Spleen (tissue), 11 donors: ENCODE results near the gene PNPLA2. TPM values are rescaled to one million over a fixed set of nuclear protein-coding genes. Genes with fewer than 3 reads are reported as not detected.
A peak's percentile ranks its signal among the peaks of the same experiment; 100 is the strongest.

Source experiments
- DNase-seq: peaks from one replicate; pipeline ENCODE4 v3.0.0-alpha.2; 2020
- H3K27ac ChIP-seq, 8 donors: fragments of 200-600 bp; sonication (generic) in 7 of 8; 1 replicate in 4 of 8; 2 replicates in 4 of 8; pipeline versions ENCODE4 v1.5.0 to v1.8.0; 2016 to 2021; ENCODE audit warnings: inconsistent platforms in 4 of 8, mild to moderate bottlenecking in 4 of 8, moderate library complexity in 1 of 8
- H3K27me3 ChIP-seq, 7 donors: fragments of 200-600 bp; sonication (generic) in 6 of 7; replicated peaks in 1 of 7; 1 replicate in 4 of 7; 2 replicates in 3 of 7; pipeline versions ENCODE4 v1.5.0 to v1.8.0; 2016 to 2021; ENCODE audit warnings: inconsistent platforms in 3 of 7, mild to moderate bottlenecking in 1 of 7
- H3K36me3 ChIP-seq, 6 donors: fragments of 200-600 bp; sonication (generic) in 5 of 6; 1 replicate in 4 of 6; 2 replicates in 2 of 6; pipeline versions ENCODE4 v1.5.0 to v1.8.0; 2016 to 2021; ENCODE audit warnings: inconsistent platforms in 2 of 6
- H3K4me1 ChIP-seq, 6 donors: fragments of 200-600 bp; sonication (generic) in 5 of 6; 1 replicate in 3 of 6; 2 replicates in 3 of 6; pipeline versions ENCODE4 v1.5.0 to v1.8.0; 2016 to 2021; ENCODE audit warnings: inconsistent platforms in 3 of 6
- H3K4me3 ChIP-seq, 8 donors: fragments of 200-600 bp; sonication (generic) in 7 of 8; 1 replicate in 4 of 8; 2 replicates in 4 of 8; pipeline versions ENCODE4 v1.5.0 to v1.8.0; 2016 to 2021; ENCODE audit warnings: inconsistent platforms in 4 of 8, mild to moderate bottlenecking in 4 of 8, moderate library complexity in 2 of 8
- H3K9me3 ChIP-seq, 8 donors: fragments of 200-600 bp; sonication (generic) in 7 of 8; 1 replicate in 4 of 8; 2 replicates in 4 of 8; pipeline versions ENCODE4 v1.5.0 to v1.8.0; 2016 to 2021; ENCODE audit warnings: inconsistent platforms in 4 of 8
- POLR2A ChIP-seq, 3 donors: fragments of 450-650 bp; IDR thresholded peaks; one replicate each; pipeline ENCODE4 v1.5.1; 2017; ENCODE audit warnings: antibody characterized with exemption in 3 of 3, mild to moderate bottlenecking in 1 of 3
- POLR2AphosphoS5 ChIP-seq, 3 donors: sonication (generic); formaldehyde crosslinking; IDR thresholded peaks; one replicate each; pipeline ENCODE4 v1.5.1; 2017; ENCODE audit warnings: antibody characterized with exemption in 3 of 3
- WGBS, 5 donors: extraction: QIAGEN DNeasy Blood & Tissue Kit in 3 of 5; methylation state at CpG; one replicate each; pipeline versions ENCODE4 v1.1.5 to v1.1.7; 2013 to 2018; 5-methylcytosine and 5-hydroxymethylcytosine counted together
- intact Hi-C: fragments of 100-400 bp; cut with DNase I; formaldehyde crosslinking; loops from one replicate; pipeline ENCODE4 v1.15.0; 2023; ENCODE audit warnings: low total_unique reads
- polyA plus RNA-seq, 3 donors: library from polyadenylated mRNA; stranded (reverse); fragments of 200-250 nt; gene quantifications; one replicate each; pipeline ENCODE4 v1.2.1, GENCODE V29; 2013
- total RNA-seq, 7 donors: library from RNA; depleted of rRNA in 3 of 7; stranded (reverse); fragments of >200 nt in 3 of 7; fragmentation: NEBNext Ultra II Directional in 4 of 7; extraction: Animal tissue kit (Norgen Biotek cat#: 25700) in 4 of 7; gene quantifications; one replicate each; pipeline versions ENCODE4 v1.1.0 to v1.2.1, GENCODE V29; 2016 to 2021
- TF ChIP-seq, protein P1 (sequence below), 11 experiments: fragments of 200-600 bp in 7 of 11; fragments of 450-650 bp in 4 of 11; sonication (generic) in 4 of 11; IDR thresholded peaks in 8 of 11; conservative IDR thresholded peaks in 3 of 11; 1 replicate in 7 of 11; 2 replicates in 4 of 11; pipeline versions ENCODE4 v1.4.0 to v1.8.0; 2016 to 2021; ENCODE audit warnings: antibody characterized with exemption in 11 of 11, inconsistent platforms in 4 of 11, mild to moderate bottlenecking in 1 of 11
- donor health status: healthy with polysubstance abuse.
- donor health status: DM: no; HTN: no; CAD: no; lungs with moderate emphysema.
- donor health status: DM: no; HTN: no; CAD: no.
- donor health status: Bipolar disorder and iron deficiency.
- donor health status: healthy.
- donor health status: DM: no; HTN: no; CAD: no.
- donor health status: DM: yes; HTN: yes; CAD: no.

The PNPLA2 gene
- total and polyA plus RNA-seq, 10 donors = 46.3 to 131 (median 107) TPM

DNA sequence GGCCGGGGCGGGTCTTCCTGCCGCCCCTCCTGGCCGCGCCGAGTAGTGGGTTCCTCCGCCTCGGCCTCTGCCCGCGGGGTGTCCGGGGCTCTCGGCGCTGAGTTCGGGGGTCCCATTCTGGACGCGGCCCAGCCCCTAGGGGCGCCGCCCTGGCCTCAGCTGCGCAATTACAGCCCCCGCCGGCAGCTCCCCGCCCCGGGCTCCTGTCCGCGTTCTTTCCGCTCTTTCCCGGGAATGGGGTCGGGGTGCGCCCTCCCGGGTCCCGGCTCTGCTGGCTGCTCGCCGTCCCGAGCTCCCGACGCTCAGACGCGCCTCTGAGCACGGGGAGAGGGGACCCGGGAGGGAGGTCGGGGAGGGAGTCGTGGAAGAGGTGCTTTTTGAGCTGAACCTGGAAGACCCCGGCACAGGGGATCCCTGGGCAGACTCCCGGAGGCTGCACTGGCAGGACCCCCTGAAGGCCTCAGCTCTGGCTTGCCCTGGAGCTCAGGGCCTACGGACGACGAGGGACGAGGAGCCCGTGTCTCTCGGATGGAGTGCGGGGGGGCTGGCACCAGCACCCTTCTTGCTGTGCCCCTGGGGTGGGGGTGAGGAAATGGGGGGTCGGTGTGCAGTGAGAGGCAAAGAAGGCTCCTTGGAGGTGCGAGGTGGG, 24.5 kb downstream of the PNPLA2 start:
- WGBS, 5 donors = 1 to 2% (median 1%) methylated on average over 17 to 53 of the region's 53 CpGs
- peaks cover 27 to 95% (median 67%) of the 10 kb centered on the region in 6 donors for H3K4me1 ChIP-seq
- intact Hi-C loops = loop anchor here (10.0 kb wide), 1 partner anchor 212 kb away; no protein-coding TSS in a partner anchor

DNA sequence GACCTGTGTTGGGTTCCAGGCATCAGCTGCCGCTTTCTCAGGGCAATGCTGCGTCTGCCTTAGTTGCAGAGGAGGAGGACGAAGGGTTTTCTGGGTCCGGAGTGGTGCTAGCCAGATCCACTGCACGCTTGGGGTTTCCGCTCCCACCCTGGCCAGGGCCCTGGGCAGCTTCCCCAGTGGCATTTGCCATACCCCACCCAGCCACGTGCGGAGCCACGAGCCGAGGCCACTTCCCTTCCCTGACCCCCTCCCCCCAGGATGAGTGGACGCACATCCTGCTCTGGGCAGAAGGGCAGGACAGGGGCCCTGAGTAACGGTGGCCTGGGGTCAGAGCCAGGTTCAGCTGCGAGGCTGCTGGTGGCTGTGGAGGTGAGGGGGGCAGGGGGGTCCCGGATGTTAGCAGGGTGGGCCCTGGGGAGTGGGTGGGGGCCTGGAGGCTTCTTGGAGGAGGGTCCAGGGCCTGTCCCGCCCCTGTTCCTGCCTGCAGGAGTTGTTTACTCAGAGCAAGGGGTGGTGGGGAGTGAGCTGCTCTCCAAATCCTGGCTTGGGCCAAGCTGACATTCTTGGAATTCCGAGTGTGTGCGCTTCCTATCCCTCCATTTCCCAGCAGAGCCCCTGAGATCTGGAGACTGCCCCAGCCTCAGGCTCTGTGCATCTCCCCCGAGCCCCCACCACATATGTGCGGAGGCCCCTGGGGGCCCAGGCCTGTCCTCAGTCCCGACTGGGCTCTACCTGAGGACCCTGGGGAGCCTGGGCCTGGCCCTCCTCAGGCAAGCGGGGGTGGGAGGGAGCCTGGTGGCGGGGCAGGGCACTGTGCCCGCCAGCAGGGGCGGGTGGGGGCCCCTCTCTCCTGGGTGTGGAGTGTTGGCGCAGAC, 25.3 kb downstream of the PNPLA2 start:
- peak; percentile 94 for DNase-seq
- WGBS, 5 donors = 9 to 14% (median 12%) methylated on average over 5 to 25 of the region's 25 CpGs
- peaks cover 0 to 43% (median 0%) of the 10 kb centered on the region in 7 donors for H3K27me3 ChIP-seq
- H3K27ac ChIP-seq = peak overlapping the region; percentile 92 to 97 (median 95)
- peak; percentile 94 for TF ChIP-seq POLR2AphosphoS5 (IDR thresholded peaks at IDR 0.05)
- no peak for TF ChIP-seq POLR2A (IDR thresholded peaks at IDR 0.05)
- TF ChIP-seq, protein P1, sequence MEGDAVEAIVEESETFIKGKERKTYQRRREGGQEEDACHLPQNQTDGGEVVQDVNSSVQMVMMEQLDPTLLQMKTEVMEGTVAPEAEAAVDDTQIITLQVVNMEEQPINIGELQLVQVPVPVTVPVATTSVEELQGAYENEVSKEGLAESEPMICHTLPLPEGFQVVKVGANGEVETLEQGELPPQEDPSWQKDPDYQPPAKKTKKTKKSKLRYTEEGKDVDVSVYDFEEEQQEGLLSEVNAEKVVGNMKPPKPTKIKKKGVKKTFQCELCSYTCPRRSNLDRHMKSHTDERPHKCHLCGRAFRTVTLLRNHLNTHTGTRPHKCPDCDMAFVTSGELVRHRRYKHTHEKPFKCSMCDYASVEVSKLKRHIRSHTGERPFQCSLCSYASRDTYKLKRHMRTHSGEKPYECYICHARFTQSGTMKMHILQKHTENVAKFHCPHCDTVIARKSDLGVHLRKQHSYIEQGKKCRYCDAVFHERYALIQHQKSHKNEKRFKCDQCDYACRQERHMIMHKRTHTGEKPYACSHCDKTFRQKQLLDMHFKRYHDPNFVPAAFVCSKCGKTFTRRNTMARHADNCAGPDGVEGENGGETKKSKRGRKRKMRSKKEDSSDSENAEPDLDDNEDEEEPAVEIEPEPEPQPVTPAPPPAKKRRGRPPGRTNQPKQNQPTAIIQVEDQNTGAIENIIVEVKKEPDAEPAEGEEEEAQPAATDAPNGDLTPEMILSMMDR (IDR thresholded peaks at IDR 0.05 in 8 of 11, conservative IDR thresholded peaks at IDR 0.05 in 3 of 11) = peak in 2 of 11 experiments; percentile 5 to 25
- H3K4me1 ChIP-seq = peaks cover 35 to 95% (median 73%) of the 10 kb centered on the region in 6 donors
- H3K4me3 ChIP-seq = peak overlapping the region in 7 of 8 donors; percentile 91 to 100 (median 98)
- no peaks in the 10 kb centered on the region for H3K9me3 ChIP-seq
- H3K36me3 ChIP-seq = peaks cover 0 to 20% (median 13%) of the 10 kb centered on the region in 6 donors
- intact Hi-C loops = loop anchor here (10.0 kb wide), 1 partner anchor 211 kb away; no protein-coding TSS in a partner anchor

More for the DNA sequence above, 24.5 kb downstream of the PNPLA2 start:
- peak overlapping the region; percentile 92 to 97 (median 95) for H3K27ac ChIP-seq
- peak; percentile 88 for DNase-seq
- no peak for TF ChIP-seq POLR2AphosphoS5 (IDR thresholded peaks at IDR 0.05)
- TF ChIP-seq, protein P1 (IDR thresholded peaks at IDR 0.05 in 8 of 11, conservative IDR thresholded peaks at IDR 0.05 in 3 of 11) = no peak
- no peaks in the 10 kb centered on the region for H3K9me3 ChIP-seq
- H3K36me3 ChIP-seq = peaks cover 0 to 29% (median 21%) of the 10 kb centered on the region in 6 donors
- peak overlapping the region; percentile 91 to 100 (median 98) for H3K4me3 ChIP-seq
- H3K27me3 ChIP-seq = peaks cover 0 to 34% (median 0%) of the 10 kb centered on the region in 7 donors

DNA sequence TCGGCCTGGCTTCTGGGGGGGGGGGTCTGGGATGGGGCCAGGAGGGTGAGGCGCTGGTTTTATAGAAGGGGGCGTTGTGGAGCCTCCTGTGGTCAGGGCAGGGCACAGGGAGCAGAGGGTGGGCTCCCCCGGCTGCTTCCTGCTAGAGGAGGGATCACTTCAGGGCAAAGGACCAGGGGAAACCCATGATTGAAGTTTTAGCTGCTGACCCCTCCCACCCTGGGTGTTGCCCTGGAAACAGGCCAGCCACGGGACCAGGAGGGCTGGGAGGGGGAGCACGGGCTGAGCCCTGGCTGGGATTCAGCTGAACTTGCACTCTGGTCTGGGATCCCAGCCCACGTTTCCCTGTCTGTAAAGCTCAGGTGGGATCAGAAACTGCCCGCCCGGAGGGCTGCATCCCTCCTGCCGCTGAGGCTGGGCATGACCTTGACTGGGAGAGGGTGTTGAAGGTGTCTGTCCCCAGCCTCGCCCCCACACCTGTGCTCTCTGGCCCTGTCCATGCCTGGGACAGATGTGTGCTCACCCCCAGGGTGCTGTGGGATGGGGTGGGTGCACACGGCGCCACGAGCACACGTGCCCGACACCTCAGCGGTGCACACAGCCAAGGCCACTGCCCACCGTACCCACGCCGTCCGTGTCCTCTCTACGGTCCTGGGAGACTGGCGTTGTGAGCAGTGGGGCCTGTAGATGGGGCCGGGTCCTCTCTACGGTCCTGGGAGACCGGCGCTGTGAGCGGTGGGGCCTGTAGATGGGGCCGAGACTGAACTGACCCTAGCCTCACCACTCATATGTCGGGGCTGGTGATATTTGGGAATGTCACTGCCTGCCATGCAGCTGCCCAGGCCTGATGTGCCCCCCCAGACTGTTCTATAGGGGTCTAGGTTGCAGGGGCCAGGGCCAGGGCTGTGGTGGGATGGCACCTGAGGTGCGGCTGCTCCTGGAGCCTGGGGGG, 26.3 kb downstream of the PNPLA2 start:
- H3K4me1 ChIP-seq = peaks cover 37 to 93% (median 77%) of the 10 kb centered on the region in 6 donors
- TF ChIP-seq, protein P1 (IDR thresholded peaks at IDR 0.05 in 8 of 11, conservative IDR thresholded peaks at IDR 0.05 in 3 of 11) = peak in 2 of 11 experiments; percentile 20 to 26
- TF ChIP-seq POLR2AphosphoS5 (IDR thresholded peaks at IDR 0.05) (peak; percentile 69 to 79 (median 73)), POLR2A (IDR thresholded peaks at IDR 0.05) (no peak)
- H3K27ac ChIP-seq = peak overlapping the region; percentile 60 to 97 (median 95)
- peak overlapping the region in 6 of 8 donors; percentile 91 to 100 (median 98) for H3K4me3 ChIP-seq
- H3K9me3 ChIP-seq = no peaks in the 10 kb centered on the region
- WGBS, 5 donors = 31 to 43% (median 35%) methylated on average over 11 to 31 of the region's 31 CpGs
- DNase-seq = peak; percentile 90
- intact Hi-C loops = loop anchor here (10.0 kb wide), 1 partner anchor 210 kb away; no protein-coding TSS in a partner anchor
- peaks cover 0 to 52% (median 4%) of the 10 kb centered on the region in 7 donors for H3K27me3 ChIP-seq
- peaks cover 0 to 11% (median 4%) of the 10 kb centered on the region in 6 donors for H3K36me3 ChIP-seq
